ENCODE measurements around the gene DUSP1.

DNA sequence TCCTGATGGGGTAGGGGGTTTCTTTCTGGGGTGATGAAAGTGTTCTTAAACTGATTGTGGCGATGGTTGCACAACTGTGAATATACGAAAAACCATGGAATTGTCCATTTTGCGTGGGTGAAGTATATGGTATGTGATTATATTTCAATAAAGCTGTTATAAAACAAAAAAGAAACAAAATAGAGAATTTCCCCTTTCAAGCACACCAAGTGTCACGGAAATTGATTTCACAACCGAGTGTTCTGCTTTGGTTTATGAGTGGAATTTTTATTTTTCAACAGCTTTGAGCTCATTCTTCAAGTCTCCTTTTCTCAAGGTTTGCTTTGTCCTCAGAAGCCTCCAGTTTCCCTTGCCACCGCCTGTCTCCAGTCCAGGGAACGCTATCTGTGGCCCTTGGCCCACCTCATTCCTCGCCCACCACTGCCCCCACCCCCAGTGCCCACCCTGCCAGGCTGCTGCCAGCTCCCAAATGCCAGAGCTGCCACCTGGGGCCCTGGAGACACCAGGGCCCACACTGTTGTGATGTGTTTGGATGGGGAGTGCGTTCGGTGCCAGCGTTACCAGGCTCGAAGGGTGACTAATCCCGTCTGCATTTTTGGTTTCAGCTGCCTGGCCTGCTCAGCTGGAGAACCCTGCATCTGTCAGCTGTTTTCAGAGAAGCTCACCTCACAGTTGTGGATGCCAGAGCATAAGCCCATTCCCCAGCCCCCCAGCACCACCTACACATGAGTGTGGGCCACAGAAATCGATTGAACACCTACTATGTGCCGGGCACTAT lies 30.4 kb downstream of the DUSP1 start:
- TF ChIP-seq ZNF274 (IDR thresholded peaks at IDR 0.05; ENCODE audit: low read depth, low read length) = no peak
- no peak for TF ChIP-seq YY1 (IDR thresholded peaks at IDR 0.05; ENCODE audit: insufficient read depth, insufficient read length)
- no peak for TF ChIP-seq SUZ12 (IDR thresholded peaks at IDR 0.05; ENCODE audit: extremely low read depth, insufficient read depth, insufficient read length)

Measured in NT2/D1 (cell line).